Measurements from ENCODE around the gene IRF5.

IRF5 gene

GRCh38 chr7:128961030-128961659 is 23.4 kb downstream of the IRF5 start:
- DNase-seq (ENCODE audit: low read depth), result peak; percentile 21
- TF ChIP-seq CTCF (conservative IDR thresholded peaks at IDR 0.05; ENCODE audit: control insufficient read depth, insufficient read depth, low read depth, low read length), result no peak
- no peak overlapping the region for H3K4me3 ChIP-seq (ENCODE audit: control insufficient read depth, low read depth, low read length)

GRCh38 chr7:128962899-128963298 is 25.2 kb downstream of the IRF5 start:
- no peak overlapping the region for H3K4me3 ChIP-seq (ENCODE audit: control insufficient read depth, low read depth, low read length)
- DNase-seq (ENCODE audit: low read depth), result no peak
- TF ChIP-seq CTCF (conservative IDR thresholded peaks at IDR 0.05; ENCODE audit: control insufficient read depth, insufficient read depth, low read depth, low read length), result no peak

- peak; percentile 17 for DNase-seq (ENCODE audit: low read depth)
- no peak overlapping the region for H3K4me3 ChIP-seq (ENCODE audit: control insufficient read depth, low read depth, low read length)
- no peak for TF ChIP-seq CTCF (conservative IDR thresholded peaks at IDR 0.05; ENCODE audit: control insufficient read depth, insufficient read depth, low read depth, low read length)
These were observed 25.6 kb downstream of the IRF5 start for GRCh38 chr7:128963327-128963757.

GRCh38 chr7:128968624-128969023 is 30.9 kb downstream of the IRF5 start:
- no peak for TF ChIP-seq CTCF (conservative IDR thresholded peaks at IDR 0.05; ENCODE audit: control insufficient read depth, insufficient read depth, low read depth, low read length)
- DNase-seq (ENCODE audit: low read depth), result no peak
- H3K4me3 ChIP-seq (ENCODE audit: control insufficient read depth, low read depth, low read length), result no peak overlapping the region

- peak; percentile 5 for DNase-seq (ENCODE audit: low read depth)
- TF ChIP-seq CTCF (conservative IDR thresholded peaks at IDR 0.05; ENCODE audit: control insufficient read depth, insufficient read depth, low read depth, low read length), result no peak
These were observed 36.7 kb downstream of the IRF5 start for GRCh38 chr7:128974241-128974934.

GRCh38 chr7:128982105-128982504 is 44.4 kb downstream of the IRF5 start:
- DNase-seq (ENCODE audit: low read depth), result no peak
- TF ChIP-seq CTCF (conservative IDR thresholded peaks at IDR 0.05; ENCODE audit: control insufficient read depth, insufficient read depth, low read depth, low read length), result no peak

More at GRCh38 chr7:128974241-128974934, 36.7 kb downstream of the IRF5 start:
- H3K4me3 ChIP-seq (ENCODE audit: control insufficient read depth, low read depth, low read length), result no peak overlapping the region

More at GRCh38 chr7:128982105-128982504, 44.4 kb downstream of the IRF5 start:
- H3K4me3 ChIP-seq (ENCODE audit: control insufficient read depth, low read depth, low read length), result no peak overlapping the region

Data from fibroblast of mammary gland (primary cell).